HepG2 (cell line): ENCODE results near the gene VAV2. TPM values are rescaled to one million over a fixed set of nuclear protein-coding genes. Genes with fewer than 3 reads are reported as not detected.

ENCODE experiments used
- CREB1 ChIP-seq, 2 experiments: fragments of 450-650 bp in 1 of 2; IDR thresholded peaks; 2 replicates each; pipeline ENCODE4 v1.6.1; 2016 to 2017; ENCODE audit warnings: control low read depth in 1 of 2, mild to moderate bottlenecking in 1 of 2, missing compliant biosample characterization in 1 of 2, missing genetic modification characterization in 1 of 2
- HNRNPH1 ChIP-seq: fragments of 200-400 bp; formaldehyde crosslinking; optimal IDR thresholded peaks from 2 replicates; pipeline ENCODE3; 2017; ENCODE audit warnings: mild to moderate bottlenecking, low read depth, low read length
- MIER2 ChIP-seq: IDR thresholded peaks from 2 replicates; pipeline ENCODE4 v1.6.1; 2016; ENCODE audit warnings: missing biosample characterization, missing genetic modification reagents
- NR2C2 ChIP-seq: sonication (generic); formaldehyde crosslinking; IDR thresholded peaks from 2 replicates; pipeline ENCODE4 v1.4.0; 2020; ENCODE audit warnings: missing genetic modification reagents, mild to moderate bottlenecking, moderate library complexity, borderline replicate concordance
- ZFY ChIP-seq: sonication (generic); formaldehyde crosslinking; IDR thresholded peaks from 2 replicates; pipeline ENCODE4 v1.4.0; 2020; ENCODE audit warnings: missing genetic modification reagents
- ZNF337 ChIP-seq: sonication (generic); formaldehyde crosslinking; IDR thresholded peaks from 2 replicates; pipeline ENCODE4 v1.5.1; 2020; ENCODE audit warnings: missing genetic modification reagents, low read depth, mild to moderate bottlenecking, borderline replicate concordance
- ZNF382 ChIP-seq: sonication (generic); formaldehyde crosslinking; IDR thresholded peaks from 2 replicates; pipeline ENCODE4 v1.5.0; 2020; ENCODE audit warnings: missing genetic modification reagents, mild to moderate bottlenecking, borderline replicate concordance
- ZNF451 ChIP-seq: sonication (generic); formaldehyde crosslinking; IDR thresholded peaks from 2 replicates; pipeline ENCODE4 v1.5.0; 2020; ENCODE audit warnings: mild to moderate bottlenecking, missing genetic modification reagents
- ZNF768 ChIP-seq: sonication (generic); formaldehyde crosslinking; IDR thresholded peaks from 2 replicates; pipeline ENCODE4 v1.4.0; 2020; ENCODE audit warnings: missing genetic modification reagents
- polyA plus RNA-seq, 8 experiments: library from polyadenylated mRNA; depleted of rRNA in 3 of 8; stranded (reverse) in 7 of 8; unstranded in 1 of 8; fragments of >200 nt; fragmentation: Illumina TruSeq in 4 of 8; extraction: Trizol in 4 of 8; gene quantifications; 2 replicates each; pipeline versions ENCODE4 v1.2.1 to v1.2.3, GENCODE V29; 2011 to 2016; ENCODE audit warnings: low read depth in 4 of 8, missing spikeins in 1 of 8, mixed read lengths in 1 of 8; ENCODE audit not compliant: insufficient read depth in 1 of 8
- total RNA-seq, 5 experiments: library from RNA; depleted of rRNA; stranded (reverse); fragments of >200 nt; fragmentation: Illumina TruSeq; extraction: Trizol; gene quantifications; 2 replicates each; pipeline ENCODE4 v1.2.3, GENCODE V29; 2016; ENCODE audit warnings: low read depth in 1 of 5
- TF ChIP-seq, protein P1 (sequence below): sonication (generic); formaldehyde crosslinking; IDR thresholded peaks from one replicate; pipeline ENCODE4 v1.5.1; 2020; ENCODE audit warnings: mild to moderate bottlenecking, missing genetic modification reagents; ENCODE audit errors: not compliant biosample characterization
- TF ChIP-seq, protein P2 (sequence below): sonication (generic); IDR thresholded peaks from 2 replicates; pipeline ENCODE4 v1.6.1; 2016; ENCODE audit warnings: low read depth, borderline replicate concordance
- TF ChIP-seq, protein P3 (sequence below): IDR thresholded peaks from 2 replicates; pipeline ENCODE4 v1.6.1; 2016; ENCODE audit warnings: low read depth, control low read depth
- TF ChIP-seq, protein P4 (sequence below): sonication (generic); formaldehyde crosslinking; IDR thresholded peaks from 2 replicates; pipeline ENCODE4 v1.4.0; 2020; ENCODE audit warnings: mild to moderate bottlenecking, missing genetic modification reagents

The VAV2 gene
- total and polyA plus RNA-seq, 2 of the 13 experiments (the other 11 are each of a cell fraction or from before 2014, with no cell fraction given), result 22.5 to 22.9 TPM

DNA sequence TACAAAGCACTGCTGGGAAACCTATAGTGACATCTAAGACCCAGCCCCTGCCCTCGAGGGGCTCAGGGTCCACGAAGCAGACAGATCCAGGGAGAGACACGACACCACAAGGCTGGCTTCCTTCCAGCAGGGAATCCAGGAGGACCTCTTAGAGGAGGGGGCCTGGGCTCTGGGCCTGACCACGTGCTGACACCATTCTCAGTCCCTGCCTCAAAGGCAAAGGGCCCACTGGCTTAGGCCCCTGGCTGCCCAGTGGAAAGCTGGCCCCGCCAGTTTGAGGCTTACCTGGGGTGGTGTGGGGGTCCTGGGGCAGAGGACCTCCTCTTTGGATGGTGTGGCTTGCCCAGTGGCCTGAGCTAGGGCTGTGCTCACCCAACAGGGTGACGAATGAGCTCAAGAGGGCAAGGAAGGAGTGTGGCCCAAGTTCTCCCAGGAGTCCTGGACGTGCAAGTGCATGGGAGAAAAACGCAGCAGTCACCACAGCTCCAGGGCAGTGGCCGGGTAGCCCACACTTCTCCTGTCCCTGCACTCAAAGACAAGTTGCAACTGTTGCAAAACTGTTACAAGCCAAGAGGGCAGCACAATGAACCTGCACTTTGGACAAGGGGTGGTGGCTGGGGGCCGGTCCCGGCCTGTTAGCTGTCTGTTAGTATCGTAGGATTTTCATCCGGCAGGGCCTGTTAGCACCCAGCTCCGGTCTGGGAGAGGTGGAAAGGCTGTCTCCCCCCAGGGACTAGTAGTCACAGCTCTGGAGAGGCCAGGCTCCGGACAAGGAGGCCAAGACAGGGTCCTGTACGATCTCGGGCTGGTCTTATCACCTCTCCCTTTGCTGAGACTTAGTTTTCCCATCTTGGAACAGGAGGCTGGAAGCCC, 252.5 kb downstream of the VAV2 start (continued):
- TF ChIP-seq, protein P1, sequence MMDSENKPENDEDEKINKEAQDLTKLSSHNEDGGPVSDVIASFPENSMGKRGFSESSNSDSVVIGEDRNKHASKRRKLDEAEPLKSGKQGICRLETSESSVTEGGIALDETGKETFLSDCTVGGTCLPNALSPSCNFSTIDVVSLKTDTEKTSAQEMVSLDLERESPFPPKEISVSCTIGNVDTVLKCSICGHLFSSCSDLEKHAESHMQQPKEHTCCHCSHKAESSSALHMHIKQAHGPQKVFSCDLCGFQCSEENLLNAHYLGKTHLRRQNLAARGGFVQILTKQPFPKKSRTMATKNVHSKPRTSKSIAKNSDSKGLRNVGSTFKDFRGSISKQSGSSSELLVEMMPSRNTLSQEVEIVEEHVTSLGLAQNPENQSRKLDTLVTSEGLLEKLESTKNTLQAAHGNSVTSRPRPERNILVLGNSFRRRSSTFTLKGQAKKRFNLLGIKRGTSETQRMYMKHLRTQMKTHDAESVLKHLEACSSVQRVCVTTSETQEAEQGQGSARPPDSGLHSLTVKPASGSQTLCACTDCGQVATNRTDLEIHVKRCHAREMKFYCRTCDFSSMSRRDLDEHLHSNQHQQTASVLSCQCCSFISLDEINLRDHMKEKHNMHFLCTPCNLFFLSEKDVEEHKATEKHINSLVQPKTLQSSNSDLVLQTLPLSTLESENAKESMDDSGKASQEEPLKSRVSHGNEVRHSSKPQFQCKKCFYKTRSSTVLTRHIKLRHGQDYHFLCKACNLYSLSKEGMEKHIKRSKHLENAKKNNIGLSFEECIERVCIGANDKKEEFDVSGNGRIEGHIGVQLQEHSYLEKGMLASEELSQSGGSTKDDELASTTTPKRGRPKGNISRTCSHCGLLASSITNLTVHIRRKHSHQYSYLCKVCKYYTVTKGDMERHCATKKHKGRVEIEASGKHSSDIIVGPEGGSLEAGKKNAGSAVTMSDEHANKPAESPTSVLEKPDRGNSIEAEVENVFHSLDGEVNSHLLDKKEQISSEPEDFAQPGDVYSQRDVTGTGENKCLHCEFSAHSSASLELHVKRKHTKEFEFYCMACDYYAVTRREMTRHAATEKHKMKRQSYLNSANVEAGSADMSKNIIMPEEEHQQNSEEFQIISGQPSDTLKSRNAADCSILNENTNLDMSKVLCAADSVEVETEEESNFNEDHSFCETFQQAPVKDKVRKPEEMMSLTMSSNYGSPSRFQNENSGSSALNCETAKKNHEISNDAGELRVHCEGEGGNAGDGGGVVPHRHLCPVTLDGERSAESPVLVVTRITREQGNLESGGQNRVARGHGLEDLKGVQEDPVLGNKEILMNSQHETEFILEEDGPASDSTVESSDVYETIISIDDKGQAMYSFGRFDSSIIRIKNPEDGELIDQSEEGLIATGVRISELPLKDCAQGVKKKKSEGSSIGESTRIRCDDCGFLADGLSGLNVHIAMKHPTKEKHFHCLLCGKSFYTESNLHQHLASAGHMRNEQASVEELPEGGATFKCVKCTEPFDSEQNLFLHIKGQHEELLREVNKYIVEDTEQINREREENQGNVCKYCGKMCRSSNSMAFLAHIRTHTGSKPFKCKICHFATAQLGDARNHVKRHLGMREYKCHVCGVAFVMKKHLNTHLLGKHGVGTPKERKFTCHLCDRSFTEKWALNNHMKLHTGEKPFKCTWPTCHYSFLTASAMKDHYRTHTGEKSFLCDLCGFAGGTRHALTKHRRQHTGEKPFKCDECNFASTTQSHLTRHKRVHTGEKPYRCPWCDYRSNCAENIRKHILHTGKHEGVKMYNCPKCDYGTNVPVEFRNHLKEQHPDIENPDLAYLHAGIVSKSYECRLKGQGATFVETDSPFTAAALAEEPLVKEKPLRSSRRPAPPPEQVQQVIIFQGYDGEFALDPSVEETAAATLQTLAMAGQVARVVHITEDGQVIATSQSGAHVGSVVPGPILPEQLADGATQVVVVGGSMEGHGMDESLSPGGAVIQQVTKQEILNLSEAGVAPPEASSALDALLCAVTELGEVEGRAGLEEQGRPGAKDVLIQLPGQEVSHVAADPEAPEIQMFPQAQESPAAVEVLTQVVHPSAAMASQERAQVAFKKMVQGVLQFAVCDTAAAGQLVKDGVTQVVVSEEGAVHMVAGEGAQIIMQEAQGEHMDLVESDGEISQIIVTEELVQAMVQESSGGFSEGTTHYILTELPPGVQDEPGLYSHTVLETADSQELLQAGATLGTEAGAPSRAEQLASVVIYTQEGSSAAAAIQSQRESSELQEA, result no peak
- TF ChIP-seq, protein P2, sequence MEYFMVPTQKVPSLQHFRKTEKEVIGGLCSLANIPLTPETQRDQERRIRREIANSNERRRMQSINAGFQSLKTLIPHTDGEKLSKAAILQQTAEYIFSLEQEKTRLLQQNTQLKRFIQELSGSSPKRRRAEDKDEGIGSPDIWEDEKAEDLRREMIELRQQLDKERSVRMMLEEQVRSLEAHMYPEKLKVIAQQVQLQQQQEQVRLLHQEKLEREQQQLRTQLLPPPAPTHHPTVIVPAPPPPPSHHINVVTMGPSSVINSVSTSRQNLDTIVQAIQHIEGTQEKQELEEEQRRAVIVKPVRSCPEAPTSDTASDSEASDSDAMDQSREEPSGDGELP, result peak; percentile 62; the same call in 1 of the 2 replicates
- TF ChIP-seq ZNF382 (CRISPR knock-in tag) (no peak), MIER2 (CRISPR knock-in tag) (peak; percentile 56; the same call in 1 of the 2 replicates), NR2C2 (CRISPR knock-in tag) (peak; percentile 80; the same call in 1 of the 2 replicates), ZFY (peak; percentile 87), HNRNPH1 (peak; percentile 47), ZNF451 (no peak), ZNF768 (CRISPR knock-in tag) (peak; percentile 15; the same call in 1 of the 2 replicates), CREB1 (IDR thresholded peaks at IDR 0.05) (no peak), CREB1 (CRISPR knock-in tag; IDR thresholded peaks at IDR 0.05) (peak; percentile 0; the same call in 1 of the 2 replicates), ZNF337 (CRISPR knock-in tag) (0 out of 2 replicates have a peak, but pooled peaks have one; percentile 57)
- TF ChIP-seq, protein P3, sequence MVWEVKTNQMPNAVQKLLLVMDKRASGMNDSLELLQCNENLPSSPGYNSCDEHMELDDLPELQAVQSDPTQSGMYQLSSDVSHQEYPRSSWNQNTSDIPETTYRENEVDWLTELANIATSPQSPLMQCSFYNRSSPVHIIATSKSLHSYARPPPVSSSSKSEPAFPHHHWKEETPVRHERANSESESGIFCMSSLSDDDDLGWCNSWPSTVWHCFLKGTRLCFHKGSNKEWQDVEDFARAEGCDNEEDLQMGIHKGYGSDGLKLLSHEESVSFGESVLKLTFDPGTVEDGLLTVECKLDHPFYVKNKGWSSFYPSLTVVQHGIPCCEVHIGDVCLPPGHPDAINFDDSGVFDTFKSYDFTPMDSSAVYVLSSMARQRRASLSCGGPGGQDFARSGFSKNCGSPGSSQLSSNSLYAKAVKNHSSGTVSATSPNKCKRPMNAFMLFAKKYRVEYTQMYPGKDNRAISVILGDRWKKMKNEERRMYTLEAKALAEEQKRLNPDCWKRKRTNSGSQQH, result 0 out of 2 replicates have a peak, but pooled peaks have one; percentile 69
- TF ChIP-seq, protein P4, sequence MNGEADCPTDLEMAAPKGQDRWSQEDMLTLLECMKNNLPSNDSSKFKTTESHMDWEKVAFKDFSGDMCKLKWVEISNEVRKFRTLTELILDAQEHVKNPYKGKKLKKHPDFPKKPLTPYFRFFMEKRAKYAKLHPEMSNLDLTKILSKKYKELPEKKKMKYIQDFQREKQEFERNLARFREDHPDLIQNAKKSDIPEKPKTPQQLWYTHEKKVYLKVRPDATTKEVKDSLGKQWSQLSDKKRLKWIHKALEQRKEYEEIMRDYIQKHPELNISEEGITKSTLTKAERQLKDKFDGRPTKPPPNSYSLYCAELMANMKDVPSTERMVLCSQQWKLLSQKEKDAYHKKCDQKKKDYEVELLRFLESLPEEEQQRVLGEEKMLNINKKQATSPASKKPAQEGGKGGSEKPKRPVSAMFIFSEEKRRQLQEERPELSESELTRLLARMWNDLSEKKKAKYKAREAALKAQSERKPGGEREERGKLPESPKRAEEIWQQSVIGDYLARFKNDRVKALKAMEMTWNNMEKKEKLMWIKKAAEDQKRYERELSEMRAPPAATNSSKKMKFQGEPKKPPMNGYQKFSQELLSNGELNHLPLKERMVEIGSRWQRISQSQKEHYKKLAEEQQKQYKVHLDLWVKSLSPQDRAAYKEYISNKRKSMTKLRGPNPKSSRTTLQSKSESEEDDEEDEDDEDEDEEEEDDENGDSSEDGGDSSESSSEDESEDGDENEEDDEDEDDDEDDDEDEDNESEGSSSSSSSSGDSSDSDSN (CRISPR knock-in tag), result peak; percentile 83
